H9 (cell line): Measurements from ENCODE around the gene NEK11. TPM values are rescaled to one million over a fixed set of nuclear protein-coding genes. Genes with fewer than 3 reads are reported as not detected.

Experiments used
- DNase-seq: peaks from one replicate; pipeline ENCODE4 v3.0.0-alpha.2; 2017
- H2AFZ ChIP-seq: one replicate; pipeline ENCODE4 v1.6.1; 2013; ENCODE audit warnings: mild to moderate bottlenecking, low read length, control low read depth, moderate library complexity
- H2AK5ac ChIP-seq: 2 replicates; pipeline ENCODE4 v1.6.1; 2013; ENCODE audit warnings: low read length, control low read depth, mixed read lengths; ENCODE audit not compliant: insufficient read length
- H2BK120ac ChIP-seq: one replicate; pipeline ENCODE4 v1.6.1; 2013; ENCODE audit warnings: low read depth, mild to moderate bottlenecking, low read length, control low read depth, inconsistent platforms; ENCODE audit not compliant: poor library complexity, severe bottlenecking
- H2BK12ac ChIP-seq: 2 replicates; pipeline ENCODE4 v1.6.1; 2013; ENCODE audit warnings: low read length, control low read depth, mixed read lengths, low read depth; ENCODE audit not compliant: insufficient read length
- H2BK15ac ChIP-seq: 2 replicates; pipeline ENCODE4 v1.6.1; 2013; ENCODE audit warnings: low read depth, low read length, control low read depth
- H2BK20ac ChIP-seq: one replicate; pipeline ENCODE4 v1.6.1; 2013; ENCODE audit warnings: low read depth, mild to moderate bottlenecking, low read length, control low read depth, inconsistent platforms; ENCODE audit not compliant: poor library complexity, severe bottlenecking
- H2BK5ac ChIP-seq: 2 replicates; pipeline ENCODE4 v1.6.1; 2013; ENCODE audit warnings: low read length, control low read depth, mixed read lengths; ENCODE audit not compliant: insufficient read length
- H3K14ac ChIP-seq: 2 replicates; pipeline ENCODE4 v1.6.1; 2013; ENCODE audit warnings: low read length, control low read depth; ENCODE audit not compliant: insufficient read depth
- H3K18ac ChIP-seq: 2 replicates; pipeline ENCODE4 v1.6.1; 2013; ENCODE audit warnings: low read depth, mild to moderate bottlenecking, mixed read lengths, low read length, control low read depth; ENCODE audit not compliant: insufficient read length
- H3K23ac ChIP-seq: 2 replicates; pipeline ENCODE4 v1.6.1; 2013; ENCODE audit warnings: low read length, control low read depth, mixed read lengths, low read depth; ENCODE audit not compliant: insufficient read length
- H3K23me2 ChIP-seq: 2 replicates; pipeline ENCODE4 v1.6.1; 2013; ENCODE audit warnings: low read depth, mild to moderate bottlenecking, mixed read lengths, low read length, control low read depth; ENCODE audit not compliant: insufficient read length, poor library complexity, severe bottlenecking
- H3K27ac ChIP-seq: 2 replicates; pipeline ENCODE4 v1.5.1; 2013; ENCODE audit warnings: low read length, control low read depth, mixed read lengths, low read depth; ENCODE audit not compliant: insufficient read length
- H3K27me3 ChIP-seq: 2 replicates; pipeline ENCODE4 v1.6.1; 2013; ENCODE audit warnings: low read length, control low read depth, inconsistent platforms; ENCODE audit not compliant: insufficient read depth
- H3K4ac ChIP-seq: 2 replicates; pipeline ENCODE4 v1.6.1; 2013; ENCODE audit warnings: low read depth, mild to moderate bottlenecking, control low read depth, inconsistent platforms, low read length, moderate library complexity
- H3K4me1 ChIP-seq: 2 replicates; pipeline ENCODE4 v1.6.1; 2013; ENCODE audit warnings: low read length, control low read depth, inconsistent platforms; ENCODE audit not compliant: insufficient read depth
- H3K4me2 ChIP-seq: 2 replicates; pipeline ENCODE4 v1.6.1; 2013; ENCODE audit warnings: low read length, control low read depth, mixed read lengths; ENCODE audit not compliant: insufficient read length, insufficient read depth
- H3K56ac ChIP-seq: 2 replicates; pipeline ENCODE4 v1.6.1; 2013; ENCODE audit warnings: low read depth, mild to moderate bottlenecking, mixed read lengths, low read length, control low read depth; ENCODE audit not compliant: insufficient read length
- H3K79me1 ChIP-seq: 2 replicates; pipeline ENCODE4 v1.6.1; 2013; ENCODE audit warnings: low read depth, mild to moderate bottlenecking, moderate library complexity, low read length, control low read depth, inconsistent platforms; ENCODE audit not compliant: insufficient read depth, poor library complexity, severe bottlenecking
- H3K79me2 ChIP-seq: 2 replicates; pipeline ENCODE4 v1.6.1; 2013; ENCODE audit warnings: low read length, control low read depth, inconsistent platforms; ENCODE audit not compliant: insufficient read depth
- H3K9ac ChIP-seq: 2 replicates; pipeline ENCODE4 v1.6.1; 2013; ENCODE audit warnings: low read length, control low read depth, mixed read lengths; ENCODE audit not compliant: insufficient read length; ENCODE audit errors: extremely low read depth
- H3K9me3 ChIP-seq: one replicate; pipeline ENCODE4 v1.6.1; 2013; ENCODE audit warnings: low read depth, low read length, inconsistent platforms; ENCODE audit not compliant: control insufficient read depth
- H3T11ph ChIP-seq: one replicate; pipeline ENCODE4 v1.6.1; 2013; ENCODE audit warnings: mild to moderate bottlenecking, low read length, control low read depth, inconsistent platforms
- H4K20me1 ChIP-seq: one replicate; pipeline ENCODE4 v1.6.1; 2013; ENCODE audit not compliant: control insufficient read depth, insufficient read length, insufficient read depth
- H4K5ac ChIP-seq: 2 replicates; pipeline ENCODE4 v1.6.1; 2013; ENCODE audit warnings: low read depth, mild to moderate bottlenecking, mixed read lengths, low read length, control low read depth; ENCODE audit not compliant: insufficient read length
- H4K8ac ChIP-seq: replicated peaks from 2 replicates; pipeline ENCODE4 v1.6.1; 2013; ENCODE audit warnings: low read length, control low read depth, mixed read lengths, low read depth; ENCODE audit not compliant: insufficient read length
- H4K91ac ChIP-seq: 2 replicates; pipeline ENCODE4 v1.6.1; 2013; ENCODE audit warnings: low read depth, mild to moderate bottlenecking, moderate library complexity, mixed read lengths, low read length, control low read depth; ENCODE audit not compliant: insufficient read length
- H3K27ac Mint-ChIP-seq, 3 experiments: 2 replicates in 2 of 3; 3 replicates in 1 of 3; pipeline ENCODE4 v1.8.0; 2020 to 2021; ENCODE audit warnings: mixed read lengths in 3 of 3, mild to moderate bottlenecking in 1 of 3, moderate library complexity in 1 of 3
- H3K27me3 Mint-ChIP-seq: 2 replicates; pipeline ENCODE4 v1.8.0; 2021; ENCODE audit warnings: low read depth, mild to moderate bottlenecking, moderate library complexity, mixed read lengths
- H3K36me3 Mint-ChIP-seq, 3 experiments: 2 replicates in 2 of 3; 3 replicates in 1 of 3; pipeline ENCODE4 v1.8.0; 2020 to 2021; ENCODE audit warnings: low read depth in 3 of 3, mixed read lengths in 3 of 3; ENCODE audit not compliant: insufficient read depth in 1 of 3
- H3K4me1 Mint-ChIP-seq, 2 experiments: 2 replicates each; pipeline ENCODE4 v1.8.0; 2020; ENCODE audit warnings: mixed read lengths in 2 of 2
- H3K4me3 Mint-ChIP-seq, 2 experiments: 2 replicates in 1 of 2; 3 replicates in 1 of 2; pipeline ENCODE4 v1.8.0; 2020 to 2021; ENCODE audit warnings: mild to moderate bottlenecking in 2 of 2, mixed read lengths in 2 of 2, moderate library complexity in 1 of 2
- H3K9me3 Mint-ChIP-seq, 2 experiments: 2 replicates in 1 of 2; 3 replicates in 1 of 2; pipeline ENCODE4 v1.8.0; 2020; ENCODE audit warnings: mild to moderate bottlenecking in 2 of 2, mixed read lengths in 2 of 2, moderate library complexity in 1 of 2
- CTCF ChIP-seq: fragments of 200-600 bp; sonication (generic); conservative IDR thresholded peaks from 3 replicates; pipeline ENCODE4 v1.8.0; 2021; ENCODE audit warnings: antibody characterized with exemption, mild to moderate bottlenecking
- WGBS: extraction: QIAGEN DNeasy Blood & Tissue Kit; methylation state at CpG from one replicate; pipeline ENCODE4 v1.1.7; 2013; ENCODE audit warnings: missing lambda C conversion rate, low lambda C conversion rate, mixed read lengths; ENCODE audit not compliant: insufficient read length; ENCODE audit errors: extremely low coverage; 5-methylcytosine and 5-hydroxymethylcytosine counted together
- total RNA-seq: library from RNA; stranded (reverse); gene quantifications from 2 replicates; pipeline ENCODE4 v1.2.1, GENCODE V29; 2021

Gene NEK11
- total RNA-seq, 1 experiment from 2014 or later, result 2.5 TPM

GRCh38 chr3:131361464-131362421 lies 335.1 kb downstream of the NEK11 start:
- Mint-ChIP-seq H3K27me3 (no peaks in the 10 kb centered on the region; the same call in 1 of the 2 replicates), H3K36me3 (peaks cover 0 to 45% (median 24%) of the 10 kb centered on the region in 3 experiments; a peak in 5 of 7 replicates), H3K4me3 (peak overlapping the region; percentile 73 to 82), H3K9me3 (peaks cover 3 to 25% of the 10 kb centered on the region in 2 experiments; a peak in 2 of 5 replicates), H3K4me1 (peaks cover 14 to 21% of the 10 kb centered on the region in 2 experiments), H3K27ac (peak overlapping the region; percentile 29 to 98 (median 91); a peak in 5 of 7 replicates)
- H3K4me2 ChIP-seq, result peak overlapping the region; percentile 56
- H3K23me2 ChIP-seq, result peaks cover 4% of the 10 kb centered on the region
- H3K18ac ChIP-seq, result peak overlapping the region; percentile 33
- H2AK5ac ChIP-seq, result no peak overlapping the region
- no peak overlapping the region for H2BK12ac ChIP-seq
- H3K79me1 ChIP-seq, result no peaks in the 10 kb centered on the region
- no CpG with 5 or more reads among the region's 64 CpGs for WGBS
- H3K27ac ChIP-seq, result no peak overlapping the region
- no peaks in the 10 kb centered on the region for H4K20me1 ChIP-seq
- no peaks in the 10 kb centered on the region for H3K27me3 ChIP-seq
- no peak overlapping the region for H2BK5ac ChIP-seq
- no peak overlapping the region for H3T11ph ChIP-seq
- TF ChIP-seq CTCF, result no peak
- H4K91ac ChIP-seq, result no peak overlapping the region
- H3K9me3 ChIP-seq, result no peaks in the 10 kb centered on the region
- H3K79me2 ChIP-seq, result no peaks in the 10 kb centered on the region
- no peak overlapping the region for H2BK20ac ChIP-seq
- H3K23ac ChIP-seq, result no peak overlapping the region
- H2BK15ac ChIP-seq, result no peak overlapping the region
- no peak overlapping the region for H2BK120ac ChIP-seq
- H3K56ac ChIP-seq, result no peak overlapping the region
- no peak overlapping the region for H2AFZ ChIP-seq
- peak overlapping the region; percentile 51 for H3K9ac ChIP-seq
- no peaks in the 10 kb centered on the region for H3K4me1 ChIP-seq
- H3K14ac ChIP-seq, result peak overlapping the region; percentile 34
- H3K4ac ChIP-seq, result no peak overlapping the region
- H4K8ac ChIP-seq, result no peak overlapping the region
- no peak overlapping the region for H4K5ac ChIP-seq
- peak; percentile 99 for DNase-seq
